Right lobe of liver (tissue), 4 donors: ENCODE measurements around the gene GAS6.

ENCODE experiments used
- CTCF ChIP-seq, 4 donors: fragments of 200-600 bp in 3 of 4; fragments of 450-650 bp in 1 of 4; IDR thresholded peaks; one replicate each; pipeline versions ENCODE4 v1.5.1 to v1.8.0; 2016 to 2022; ENCODE audit warnings: antibody characterized with exemption in 4 of 4, mild to moderate bottlenecking in 2 of 4
- POLR2A ChIP-seq: fragments of 450-650 bp; IDR thresholded peaks from one replicate; pipeline ENCODE4 v1.6.1; 2017; ENCODE audit warnings: antibody characterized with exemption, mild to moderate bottlenecking
- donor health status: DM: no; HTN: no; CAD: no.
- donor health status: DM: no; HTN: no; CAD: no.
- donor health status: DM: no; HTN: yes; CAD: no.

- TF ChIP-seq CTCF (IDR thresholded peaks at IDR 0.05) (no peak), POLR2A (no peak)
Measured at GRCh38 chr13:113832205-113832604, 31.7 kb downstream of the GAS6 start.
